ENCODE results near the gene POLR2J3. TPM values are rescaled to one million over a fixed set of nuclear protein-coding genes. Genes with fewer than 3 reads are reported as not detected.
"Not testable (repeated sequence)": the region's sequence is repeated elsewhere in the genome, so short reads cannot be mapped to it uniquely, and the experiment has no call there.

The POLR2J3 gene
- total RNA-seq, 1 donor from 2014 or later = 20.4 TPM

GRCh38 chr7:102544372-102544771, 28.0 kb downstream of the POLR2J3 start:
- not testable (repeated sequence) for H3K27ac ChIP-seq (ENCODE audit: low read depth, low read length); H3K4me3 ChIP-seq (ENCODE audit: low read length in 3 of 3); H3K9ac ChIP-seq (ENCODE audit: low read depth in 1 of 3, low read length in 3 of 3); H3K27me3 ChIP-seq (ENCODE audit: control insufficient read depth in 3 of 3, insufficient read depth in 3 of 3, low read length in 3 of 3); H3K36me3 ChIP-seq (ENCODE audit: control insufficient read depth in 3 of 3, insufficient read depth in 3 of 3, low read length in 3 of 3); H3K4me1 ChIP-seq (ENCODE audit: control insufficient read depth in 3 of 3, insufficient read depth in 3 of 3, low read length in 3 of 3); H3K9me3 ChIP-seq (ENCODE audit: control insufficient read depth in 3 of 3, low read length in 3 of 3)

- H3K27ac ChIP-seq (ENCODE audit: low read depth, low read length); H3K36me3 ChIP-seq (ENCODE audit: control insufficient read depth in 3 of 3, insufficient read depth in 3 of 3, low read length in 3 of 3); H3K9ac ChIP-seq (ENCODE audit: low read depth in 1 of 3, low read length in 3 of 3); H3K4me3 ChIP-seq (ENCODE audit: low read length in 3 of 3); H3K27me3 ChIP-seq (ENCODE audit: control insufficient read depth in 3 of 3, insufficient read depth in 3 of 3, low read length in 3 of 3); H3K4me1 ChIP-seq (ENCODE audit: control insufficient read depth in 3 of 3, insufficient read depth in 3 of 3, low read length in 3 of 3); H3K9me3 ChIP-seq (ENCODE audit: control insufficient read depth in 3 of 3, low read length in 3 of 3): not testable (repeated sequence)
These were observed 28.8 kb downstream of the POLR2J3 start, which contains the start of gene UPK3BL2 for GRCh38 chr7:102543596-102543995. Gene UPK3BL2, minus strand, starts transcription at chr7:102543696. Its CDS starts 60 bp downstream, at chr7:102543636.

GRCh38 chr7:102542771-102543170, 29.6 kb downstream of the POLR2J3 start:
- H3K9me3 ChIP-seq (ENCODE audit: control insufficient read depth in 3 of 3, low read length in 3 of 3); H3K4me3 ChIP-seq (ENCODE audit: low read length in 3 of 3); H3K27me3 ChIP-seq (ENCODE audit: control insufficient read depth in 3 of 3, insufficient read depth in 3 of 3, low read length in 3 of 3); H3K9ac ChIP-seq (ENCODE audit: low read depth in 1 of 3, low read length in 3 of 3); H3K36me3 ChIP-seq (ENCODE audit: control insufficient read depth in 3 of 3, insufficient read depth in 3 of 3, low read length in 3 of 3); H3K27ac ChIP-seq (ENCODE audit: low read depth, low read length); H3K4me1 ChIP-seq (ENCODE audit: control insufficient read depth in 3 of 3, insufficient read depth in 3 of 3, low read length in 3 of 3): not testable (repeated sequence)

GRCh38 chr7:102542083-102542482, 30.3 kb downstream of the POLR2J3 start:
- H3K27ac ChIP-seq (ENCODE audit: low read depth, low read length); H3K9ac ChIP-seq (ENCODE audit: low read depth in 1 of 3, low read length in 3 of 3); H3K9me3 ChIP-seq (ENCODE audit: control insufficient read depth in 3 of 3, low read length in 3 of 3); H3K4me1 ChIP-seq (ENCODE audit: control insufficient read depth in 3 of 3, insufficient read depth in 3 of 3, low read length in 3 of 3); H3K36me3 ChIP-seq (ENCODE audit: control insufficient read depth in 3 of 3, insufficient read depth in 3 of 3, low read length in 3 of 3); H3K4me3 ChIP-seq (ENCODE audit: low read length in 3 of 3); H3K27me3 ChIP-seq (ENCODE audit: control insufficient read depth in 3 of 3, insufficient read depth in 3 of 3, low read length in 3 of 3): not testable (repeated sequence)

GRCh38 chr7:102540604-102541003, 31.8 kb downstream of the POLR2J3 start:
- H3K4me1 ChIP-seq (ENCODE audit: control insufficient read depth in 3 of 3, insufficient read depth in 3 of 3, low read length in 3 of 3); H3K9me3 ChIP-seq (ENCODE audit: control insufficient read depth in 3 of 3, low read length in 3 of 3); H3K36me3 ChIP-seq (ENCODE audit: control insufficient read depth in 3 of 3, insufficient read depth in 3 of 3, low read length in 3 of 3); H3K27ac ChIP-seq (ENCODE audit: low read depth, low read length); H3K4me3 ChIP-seq (ENCODE audit: low read length in 3 of 3); H3K9ac ChIP-seq (ENCODE audit: low read depth in 1 of 3, low read length in 3 of 3); H3K27me3 ChIP-seq (ENCODE audit: control insufficient read depth in 3 of 3, insufficient read depth in 3 of 3, low read length in 3 of 3): not testable (repeated sequence)

- H3K27ac ChIP-seq (ENCODE audit: low read depth, low read length); H3K9me3 ChIP-seq (ENCODE audit: control insufficient read depth in 3 of 3, low read length in 3 of 3); H3K4me3 ChIP-seq (ENCODE audit: low read length in 3 of 3); H3K9ac ChIP-seq (ENCODE audit: low read depth in 1 of 3, low read length in 3 of 3); H3K4me1 ChIP-seq (ENCODE audit: control insufficient read depth in 3 of 3, insufficient read depth in 3 of 3, low read length in 3 of 3); H3K27me3 ChIP-seq (ENCODE audit: control insufficient read depth in 3 of 3, insufficient read depth in 3 of 3, low read length in 3 of 3); H3K36me3 ChIP-seq (ENCODE audit: control insufficient read depth in 3 of 3, insufficient read depth in 3 of 3, low read length in 3 of 3): not testable (repeated sequence)
These were observed 37.2 kb downstream of the POLR2J3 start for GRCh38 chr7:102535062-102535615.

- H3K4me1 ChIP-seq (ENCODE audit: control insufficient read depth in 3 of 3, insufficient read depth in 3 of 3, low read length in 3 of 3); H3K9ac ChIP-seq (ENCODE audit: low read depth in 1 of 3, low read length in 3 of 3); H3K36me3 ChIP-seq (ENCODE audit: control insufficient read depth in 3 of 3, insufficient read depth in 3 of 3, low read length in 3 of 3); H3K27me3 ChIP-seq (ENCODE audit: control insufficient read depth in 3 of 3, insufficient read depth in 3 of 3, low read length in 3 of 3); H3K9me3 ChIP-seq (ENCODE audit: control insufficient read depth in 3 of 3, low read length in 3 of 3); H3K4me3 ChIP-seq (ENCODE audit: low read length in 3 of 3); H3K27ac ChIP-seq (ENCODE audit: low read depth, low read length): not testable (repeated sequence)
These were observed 40.3 kb downstream of the POLR2J3 start for GRCh38 chr7:102532127-102532526.

- not testable (repeated sequence) for H3K9me3 ChIP-seq (ENCODE audit: control insufficient read depth in 3 of 3, low read length in 3 of 3); H3K9ac ChIP-seq (ENCODE audit: low read depth in 1 of 3, low read length in 3 of 3); H3K4me1 ChIP-seq (ENCODE audit: control insufficient read depth in 3 of 3, insufficient read depth in 3 of 3, low read length in 3 of 3); H3K36me3 ChIP-seq (ENCODE audit: control insufficient read depth in 3 of 3, insufficient read depth in 3 of 3, low read length in 3 of 3); H3K4me3 ChIP-seq (ENCODE audit: low read length in 3 of 3); H3K27me3 ChIP-seq (ENCODE audit: control insufficient read depth in 3 of 3, insufficient read depth in 3 of 3, low read length in 3 of 3); H3K27ac ChIP-seq (ENCODE audit: low read depth, low read length)
These were observed 40.8 kb downstream of the POLR2J3 start for GRCh38 chr7:102531583-102531982.

- not testable (repeated sequence) for H3K9me3 ChIP-seq (ENCODE audit: control insufficient read depth in 3 of 3, low read length in 3 of 3); H3K4me3 ChIP-seq (ENCODE audit: low read length in 3 of 3); H3K36me3 ChIP-seq (ENCODE audit: control insufficient read depth in 3 of 3, insufficient read depth in 3 of 3, low read length in 3 of 3); H3K9ac ChIP-seq (ENCODE audit: low read depth in 1 of 3, low read length in 3 of 3); H3K27ac ChIP-seq (ENCODE audit: low read depth, low read length); H3K4me1 ChIP-seq (ENCODE audit: control insufficient read depth in 3 of 3, insufficient read depth in 3 of 3, low read length in 3 of 3); H3K27me3 ChIP-seq (ENCODE audit: control insufficient read depth in 3 of 3, insufficient read depth in 3 of 3, low read length in 3 of 3)
These were observed 44.3 kb downstream of the POLR2J3 start for GRCh38 chr7:102527822-102528793.

GRCh38 chr7:102527182-102527581, 45.2 kb downstream of the POLR2J3 start:
- H3K27me3 ChIP-seq (ENCODE audit: control insufficient read depth in 3 of 3, insufficient read depth in 3 of 3, low read length in 3 of 3); H3K4me3 ChIP-seq (ENCODE audit: low read length in 3 of 3); H3K9me3 ChIP-seq (ENCODE audit: control insufficient read depth in 3 of 3, low read length in 3 of 3); H3K36me3 ChIP-seq (ENCODE audit: control insufficient read depth in 3 of 3, insufficient read depth in 3 of 3, low read length in 3 of 3); H3K9ac ChIP-seq (ENCODE audit: low read depth in 1 of 3, low read length in 3 of 3); H3K4me1 ChIP-seq (ENCODE audit: control insufficient read depth in 3 of 3, insufficient read depth in 3 of 3, low read length in 3 of 3); H3K27ac ChIP-seq (ENCODE audit: low read depth, low read length): not testable (repeated sequence)

All from skeletal muscle tissue (tissue), 4 donors.